CD4-positive, CD25-positive, alpha-beta regulatory T cell (primary cell): ENCODE measurements around the gene VSTM2L. TPM values are rescaled to one million over a fixed set of nuclear protein-coding genes. Genes with fewer than 3 reads are reported as not detected.

Source experiments
- ATAC-seq, 2 donors: fragments of 150-1000 bp; cut with Tn5 transposase; one replicate each; pipeline ENCODE4 v1.10.0; 2021; ENCODE audit warnings: low read depth in 2 of 2, moderate number of reproducible peaks in 2 of 2, moderate library complexity in 1 of 2
- DNase-seq, 3 donors: peaks; one replicate each; pipeline versions ENCODE4 v3.0.0 to v3.0.0-alpha.2; 2012 to 2022; ENCODE audit warnings: mixed read lengths in 1 of 3
- H3K27ac ChIP-seq: one replicate; pipeline ENCODE4 v1.7.0; 2013; ENCODE audit warnings: mild to moderate bottlenecking, low read length; ENCODE audit not compliant: insufficient read depth, poor library complexity, severe bottlenecking
- H3K27me3 ChIP-seq: one replicate; pipeline ENCODE4 v1.7.0; 2013; ENCODE audit warnings: low read length; ENCODE audit not compliant: control insufficient read depth, insufficient read depth
- H3K36me3 ChIP-seq: one replicate; pipeline ENCODE4 v1.7.0; 2013; ENCODE audit warnings: mild to moderate bottlenecking, low read length, moderate library complexity; ENCODE audit not compliant: control insufficient read depth, insufficient read depth
- H3K4me1 ChIP-seq: 2 replicates; pipeline ENCODE4 v1.7.0; 2013; ENCODE audit warnings: mild to moderate bottlenecking, low read length; ENCODE audit not compliant: insufficient read depth, control insufficient read depth, poor library complexity, severe bottlenecking
- H3K4me3 ChIP-seq: one replicate; pipeline ENCODE4 v1.7.0; 2013; ENCODE audit warnings: low read depth, mild to moderate bottlenecking, low read length, moderate library complexity
- H3K9me3 ChIP-seq, 2 experiments: 1 replicate in 1 of 2; 2 replicates in 1 of 2; pipeline ENCODE4 v1.7.0; 2013; ENCODE audit warnings: low read length in 2 of 2, mild to moderate bottlenecking in 1 of 2, moderate library complexity in 1 of 2; ENCODE audit not compliant: control insufficient read depth in 2 of 2
- H3K27ac Mint-ChIP-seq, 3 donors: one replicate each; pipeline ENCODE4 v1.8.0; 2020 to 2022; ENCODE audit warnings: mild to moderate bottlenecking in 3 of 3, mixed read lengths in 3 of 3, moderate library complexity in 2 of 3
- H3K27me3 Mint-ChIP-seq: one replicate; pipeline ENCODE4 v1.8.0; 2022; ENCODE audit warnings: mild to moderate bottlenecking, mixed read lengths
- H3K36me3 Mint-ChIP-seq: one replicate; pipeline ENCODE4 v1.8.0; 2020; ENCODE audit warnings: mixed read lengths
- H3K4me1 Mint-ChIP-seq, 4 donors: one replicate each; pipeline ENCODE4 v1.8.0; 2020 to 2022; ENCODE audit warnings: mixed read lengths in 4 of 4, mild to moderate bottlenecking in 1 of 4
- H3K4me3 Mint-ChIP-seq, 4 donors: one replicate each; pipeline ENCODE4 v1.8.0; 2020 to 2022; ENCODE audit warnings: mild to moderate bottlenecking in 4 of 4, mixed read lengths in 4 of 4, moderate library complexity in 3 of 4
- H3K9me3 Mint-ChIP-seq, 7 donors: one replicate each; pipeline ENCODE4 v1.8.0; 2020 to 2022; ENCODE audit warnings: mixed read lengths in 7 of 7, mild to moderate bottlenecking in 3 of 7, moderate library complexity in 2 of 7
- polyA plus RNA-seq, 4 donors: library from polyadenylated mRNA; unstranded; fragments of 300-500 nt; fragmentation: Illumina TruSeq; gene quantifications; one replicate each; pipeline ENCODE4 v1.2.3, GENCODE V29; 2021
- total RNA-seq: library from RNA; stranded (reverse); gene quantifications from one replicate; pipeline ENCODE4 v1.2.3, GENCODE V29; 2022

Gene VSTM2L
- total and polyA plus RNA-seq, 5 donors from 2014 or later: not detected

DNA sequence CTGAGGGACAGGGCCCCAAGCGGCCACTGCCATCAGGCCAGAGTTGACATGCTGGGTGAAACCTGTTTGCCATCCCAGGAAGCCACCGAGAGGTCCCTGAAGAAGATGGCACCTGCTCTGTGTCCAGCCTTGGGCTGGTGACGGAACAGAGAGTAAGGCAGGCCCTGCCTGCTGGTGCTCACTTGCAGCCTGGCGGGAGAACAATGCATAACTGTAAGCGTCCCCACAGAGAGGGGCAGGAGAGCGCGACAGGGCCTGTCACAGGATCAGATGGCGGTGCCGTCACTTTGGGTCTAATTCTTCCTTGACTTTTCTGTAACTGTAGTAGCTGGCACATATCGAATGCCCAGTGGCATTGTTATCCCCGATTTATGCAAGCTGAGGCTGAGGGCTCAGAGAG is 29.0 kb upstream of the VSTM2L start:
- H3K36me3 Mint-ChIP-seq: peaks cover 46% of the 10 kb centered on the region
- no peaks in the 10 kb centered on the region for H3K27me3 Mint-ChIP-seq
- H3K4me1 Mint-ChIP-seq: peaks cover 0 to 2% (median 0%) of the 10 kb centered on the region in 4 donors
- Histone ChIP-seq H3K36me3 (peaks cover 26% of the 10 kb centered on the region), H3K9me3 (no peaks in the 10 kb centered on the region), H3K4me3 (no peak overlapping the region), H3K27me3 (no peaks in the 10 kb centered on the region), H3K27ac (no peak overlapping the region), H3K4me1 (no peaks in the 10 kb centered on the region)
- ATAC-seq (no peak), DNase-seq (no peak)
- H3K27ac Mint-ChIP-seq: no peak overlapping the region
- no peak overlapping the region for H3K4me3 Mint-ChIP-seq
- H3K9me3 Mint-ChIP-seq: peaks cover 0 to 2% (median 0%) of the 10 kb centered on the region in 7 donors

DNA sequence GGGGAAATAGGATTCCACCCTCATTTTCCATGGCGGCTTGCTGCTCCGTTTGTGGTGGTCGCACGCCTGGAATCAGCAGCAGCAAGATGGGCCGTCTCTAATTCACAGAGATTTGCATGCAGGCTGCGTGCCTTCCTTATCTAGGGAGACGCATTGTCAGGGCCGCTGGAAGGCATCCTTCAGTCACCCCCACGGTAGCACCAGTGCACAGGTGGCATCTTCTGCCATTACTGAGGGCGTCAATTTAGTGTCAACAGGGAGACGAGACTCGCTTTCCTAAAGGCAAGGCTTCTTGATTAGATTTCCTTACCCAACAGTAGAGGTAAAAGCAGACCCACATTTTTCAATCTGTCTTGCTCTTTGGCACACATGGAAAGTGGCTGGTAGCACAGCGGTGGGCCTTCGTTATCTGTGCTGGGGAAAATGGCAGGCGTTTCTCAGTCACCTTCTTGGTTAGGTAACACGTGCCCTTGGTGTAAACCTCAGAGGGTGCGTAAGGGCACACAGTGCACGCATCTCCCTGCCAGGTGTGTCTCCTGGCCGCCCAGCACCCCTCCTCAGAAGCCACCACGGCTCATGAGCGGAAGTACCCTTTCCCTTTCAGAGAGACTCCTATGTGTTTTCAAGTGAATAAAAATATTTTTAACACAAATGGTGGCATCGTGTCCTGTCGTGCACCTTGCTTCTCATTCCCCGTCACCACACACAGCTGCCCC is 27.3 kb upstream of the VSTM2L start:
- Histone ChIP-seq H3K27me3 (no peaks in the 10 kb centered on the region), H3K27ac (no peak overlapping the region), H3K36me3 (peaks cover 21% of the 10 kb centered on the region), H3K4me1 (no peaks in the 10 kb centered on the region), H3K4me3 (no peak overlapping the region), H3K9me3 (no peaks in the 10 kb centered on the region)
- no peak for DNase-seq
- Mint-ChIP-seq H3K27me3 (no peaks in the 10 kb centered on the region), H3K4me1 (no peaks in the 10 kb centered on the region), H3K4me3 (no peak overlapping the region), H3K9me3 (peaks cover 0 to 2% (median 0%) of the 10 kb centered on the region in 7 donors), H3K36me3 (peaks cover 28% of the 10 kb centered on the region), H3K27ac (no peak overlapping the region)
- no peak for ATAC-seq

DNA sequence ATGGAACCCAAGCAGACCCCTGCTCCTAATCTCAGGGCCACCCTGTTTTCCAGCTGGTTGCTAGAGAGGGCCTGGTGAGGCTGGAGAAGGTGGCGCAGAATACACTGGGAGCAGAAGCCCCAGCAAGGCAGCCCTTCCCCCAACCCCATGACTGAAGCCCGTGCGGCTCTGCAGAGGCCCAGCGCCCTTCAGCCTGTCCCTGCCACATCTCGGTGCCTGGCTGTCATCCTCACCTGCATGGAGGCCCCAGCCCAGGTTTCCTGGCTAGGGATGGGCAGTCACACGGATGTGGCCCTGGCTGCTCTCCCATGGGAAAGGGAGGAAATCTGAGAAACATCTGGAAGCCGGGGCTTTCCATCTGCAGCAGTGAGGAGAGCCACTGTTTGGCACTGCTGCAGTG is 26.1 kb upstream of the VSTM2L start:
- H3K27ac ChIP-seq: no peak overlapping the region
- Mint-ChIP-seq H3K4me3 (no peak overlapping the region), H3K9me3 (peaks cover 0 to 2% (median 0%) of the 10 kb centered on the region in 7 donors), H3K36me3 (peaks cover 16% of the 10 kb centered on the region), H3K27ac (no peak overlapping the region), H3K4me1 (no peaks in the 10 kb centered on the region), H3K27me3 (no peaks in the 10 kb centered on the region)
- no peak overlapping the region for H3K4me3 ChIP-seq
- H3K27me3 ChIP-seq: no peaks in the 10 kb centered on the region
- no peaks in the 10 kb centered on the region for H3K9me3 ChIP-seq
- no peak for DNase-seq
- H3K4me1 ChIP-seq: no peaks in the 10 kb centered on the region
- no peak for ATAC-seq
- H3K36me3 ChIP-seq: peaks cover 11% of the 10 kb centered on the region

DNA sequence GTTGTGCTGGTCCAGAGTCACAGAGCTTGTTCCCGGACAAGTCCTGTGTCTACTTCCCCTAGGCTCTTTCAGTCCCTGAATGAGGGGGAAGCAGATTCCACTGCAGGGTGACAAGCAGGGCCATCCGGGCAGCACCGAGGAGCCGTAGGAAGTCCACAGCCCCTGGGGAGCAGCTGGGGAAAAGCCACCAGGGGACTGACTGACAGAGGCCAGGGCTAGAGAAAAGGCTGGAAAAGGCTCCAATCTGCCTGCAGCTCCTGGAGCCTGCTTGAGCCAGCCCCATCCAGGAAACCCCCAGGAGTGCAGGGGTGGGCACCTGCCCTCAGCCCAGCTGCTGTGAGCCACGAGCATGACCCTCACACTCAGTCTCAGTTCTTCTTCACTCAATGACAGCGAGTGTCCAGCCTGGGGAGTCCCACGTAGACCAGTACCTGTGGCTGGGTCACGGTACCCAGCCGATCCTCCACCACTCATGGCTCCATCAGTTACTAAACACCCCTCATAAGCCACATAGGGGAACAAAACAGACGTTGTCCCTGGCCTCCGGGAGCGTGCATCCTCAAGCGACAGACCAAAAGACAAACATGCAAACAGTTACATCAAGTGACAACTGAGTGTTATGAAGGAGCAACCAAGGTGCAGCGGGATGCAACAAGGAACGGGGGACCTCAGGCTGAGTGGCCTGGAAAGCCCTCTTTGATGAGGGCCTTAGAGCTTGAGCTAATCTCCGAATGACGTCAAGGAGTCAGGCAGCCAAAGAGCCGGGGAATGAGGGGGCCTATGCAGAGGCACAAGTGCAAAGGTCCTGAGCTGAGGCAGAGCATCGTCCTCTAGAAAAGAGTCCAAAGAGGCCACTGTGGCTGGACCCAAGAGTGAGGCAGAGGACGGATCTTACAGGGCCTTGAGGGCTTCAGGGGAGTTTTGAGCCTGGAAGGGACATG is 24.8 kb upstream of the VSTM2L start:
- H3K36me3 ChIP-seq: peaks cover 6% of the 10 kb centered on the region
- Mint-ChIP-seq H3K4me3 (no peak overlapping the region), H3K4me1 (no peaks in the 10 kb centered on the region), H3K27me3 (no peaks in the 10 kb centered on the region), H3K27ac (no peak overlapping the region), H3K9me3 (peaks cover 0 to 2% (median 0%) of the 10 kb centered on the region in 7 donors), H3K36me3 (peaks cover 14% of the 10 kb centered on the region)
- H3K4me1 ChIP-seq: no peaks in the 10 kb centered on the region
- no peak for ATAC-seq
- H3K27me3 ChIP-seq: no peaks in the 10 kb centered on the region
- H3K27ac ChIP-seq: no peak overlapping the region
- H3K9me3 ChIP-seq: no peaks in the 10 kb centered on the region
- DNase-seq: no peak
- no peak overlapping the region for H3K4me3 ChIP-seq

DNA sequence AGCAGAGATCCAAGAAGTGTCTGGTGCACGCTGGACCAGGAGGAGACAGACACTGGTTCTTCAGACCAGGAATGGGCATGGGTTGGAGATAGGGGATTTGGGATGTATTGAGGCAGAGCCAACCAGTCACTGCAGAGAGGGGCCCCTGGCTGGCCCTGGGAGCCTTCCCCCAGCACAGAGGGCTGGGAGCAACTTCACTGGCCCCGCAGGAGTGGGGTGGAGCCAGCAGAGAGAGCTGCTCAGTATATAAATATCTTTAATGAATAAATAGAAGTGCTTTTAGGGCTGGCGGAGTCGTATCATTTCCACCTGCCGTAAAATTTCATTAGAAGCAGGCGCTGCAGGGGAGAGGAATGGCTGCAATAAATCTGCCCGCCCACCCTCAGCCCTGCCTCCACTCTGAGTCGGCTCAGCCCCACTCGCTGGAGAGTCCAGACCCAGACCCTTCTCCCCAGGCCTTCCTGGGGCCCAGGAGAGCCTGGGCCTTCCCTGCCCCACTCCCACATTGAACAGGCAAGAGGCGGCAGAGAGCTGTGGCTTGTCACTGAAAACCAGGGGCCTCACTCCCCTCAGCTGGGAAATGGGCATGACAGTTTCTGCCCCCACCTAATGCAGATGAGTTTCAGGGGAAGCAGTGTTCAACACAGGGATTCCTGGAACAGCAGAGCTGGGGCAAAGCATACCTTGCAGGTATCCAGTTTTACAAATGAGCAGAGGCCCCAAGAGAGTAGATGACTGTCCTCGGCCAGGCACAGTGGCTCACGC is 23.9 kb upstream of the VSTM2L start:
- Histone ChIP-seq H3K27me3 (no peaks in the 10 kb centered on the region), H3K4me1 (no peaks in the 10 kb centered on the region), H3K27ac (no peak overlapping the region), H3K4me3 (no peak overlapping the region), H3K9me3 (no peaks in the 10 kb centered on the region), H3K36me3 (no peaks in the 10 kb centered on the region)
- H3K36me3 Mint-ChIP-seq: peaks cover 7% of the 10 kb centered on the region
- DNase-seq: no peak
- no peaks in the 10 kb centered on the region for H3K4me1 Mint-ChIP-seq
- H3K9me3 Mint-ChIP-seq: peaks cover 0 to 2% (median 0%) of the 10 kb centered on the region in 7 donors
- no peaks in the 10 kb centered on the region for H3K27me3 Mint-ChIP-seq
- H3K4me3 Mint-ChIP-seq: no peak overlapping the region
- ATAC-seq: no peak
- H3K27ac Mint-ChIP-seq: no peak overlapping the region

DNA sequence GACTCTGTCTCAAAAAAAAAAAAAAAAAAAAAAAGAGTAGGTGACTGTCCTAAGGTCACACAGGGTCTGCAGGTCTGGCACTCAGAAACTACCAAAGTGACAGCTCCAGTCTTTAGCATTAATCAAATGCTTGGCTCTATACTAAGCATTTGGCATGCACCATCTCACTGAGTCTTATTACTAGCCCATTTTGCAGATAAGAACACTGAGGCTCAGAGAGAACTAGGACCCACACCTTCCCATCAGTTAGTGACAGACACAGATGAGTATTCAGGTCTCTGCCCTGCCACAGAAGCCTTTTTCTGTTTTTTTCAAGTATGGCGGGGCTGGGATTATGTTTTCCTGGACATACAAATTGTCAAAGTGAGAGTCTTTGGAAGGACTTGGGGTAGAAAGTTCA is 23.1 kb upstream of the VSTM2L start:
- H3K9me3 ChIP-seq: no peaks in the 10 kb centered on the region
- Mint-ChIP-seq H3K36me3 (no peaks in the 10 kb centered on the region), H3K9me3 (peaks cover 0 to 2% (median 0%) of the 10 kb centered on the region in 7 donors), H3K27ac (no peak overlapping the region), H3K4me3 (no peak overlapping the region), H3K27me3 (no peaks in the 10 kb centered on the region), H3K4me1 (no peaks in the 10 kb centered on the region)
- H3K27ac ChIP-seq: no peak overlapping the region
- no peaks in the 10 kb centered on the region for H3K4me1 ChIP-seq
- DNase-seq (no peak), ATAC-seq (no peak)
- no peak overlapping the region for H3K4me3 ChIP-seq
- H3K36me3 ChIP-seq: no peaks in the 10 kb centered on the region
- no peaks in the 10 kb centered on the region for H3K27me3 ChIP-seq

DNA sequence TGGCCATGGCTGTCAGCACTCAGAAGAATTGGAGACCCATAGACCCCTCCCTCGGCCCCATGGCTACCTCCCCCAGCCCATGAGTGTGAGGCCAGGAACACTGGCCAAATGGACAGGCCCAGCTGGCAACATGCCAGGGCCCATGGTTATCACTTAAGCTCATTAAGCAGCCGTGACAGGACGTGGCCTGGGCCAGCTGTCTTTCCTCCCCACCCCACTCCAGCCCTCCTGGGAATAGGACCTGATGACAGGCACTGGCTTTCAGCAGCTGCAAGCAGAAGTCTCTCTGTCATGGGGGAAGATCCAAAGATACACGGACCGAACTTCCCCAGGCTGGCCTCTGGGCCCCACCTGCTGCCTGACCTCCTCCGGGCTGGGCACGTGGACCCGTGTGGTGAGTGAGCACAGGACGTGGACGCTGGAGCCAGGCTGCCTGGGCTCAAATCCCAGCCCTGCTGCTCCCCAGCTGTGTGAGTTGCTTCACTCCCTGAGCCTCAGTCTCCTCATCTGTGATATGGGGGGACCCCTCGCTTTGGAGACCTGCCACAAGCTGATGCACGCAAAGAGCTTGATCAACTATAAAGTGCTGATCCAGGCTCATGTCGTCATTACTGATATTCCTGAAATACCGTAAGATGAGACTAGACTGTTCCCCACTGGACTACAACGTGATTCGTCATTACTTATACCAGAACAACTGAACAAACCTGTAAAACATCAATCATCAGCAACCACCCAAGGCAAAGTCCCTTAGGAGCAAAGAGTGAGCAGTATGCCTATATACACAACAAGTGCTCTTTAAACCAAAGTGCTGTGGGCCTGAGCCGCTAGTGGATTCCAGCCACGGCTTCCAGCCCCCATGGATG is 22.0 kb upstream of the VSTM2L start:
- no peaks in the 10 kb centered on the region for H3K36me3 ChIP-seq
- Mint-ChIP-seq H3K9me3 (peaks cover 0 to 2% (median 0%) of the 10 kb centered on the region in 7 donors), H3K27ac (no peak overlapping the region), H3K4me3 (no peak overlapping the region), H3K4me1 (no peaks in the 10 kb centered on the region), H3K36me3 (no peaks in the 10 kb centered on the region), H3K27me3 (no peaks in the 10 kb centered on the region)
- no peaks in the 10 kb centered on the region for H3K9me3 ChIP-seq
- H3K4me1 ChIP-seq: no peaks in the 10 kb centered on the region
- no peak for ATAC-seq
- DNase-seq: no peak
- H3K27me3 ChIP-seq: no peaks in the 10 kb centered on the region
- no peak overlapping the region for H3K27ac ChIP-seq
- H3K4me3 ChIP-seq: no peak overlapping the region
